Glutamatergic neuron (in vitro differentiated cells): ENCODE measurements around the gene ESPNL. TPM values are rescaled to one million over a fixed set of nuclear protein-coding genes. Genes with fewer than 3 reads are reported as not detected.
"Not testable (repeated sequence)": the region's sequence is repeated elsewhere in the genome, so short reads cannot be mapped to it uniquely, and the experiment has no call there.

ENCODE experiments used
- DNase-seq: peaks from one replicate; pipeline ENCODE4 v3.0.0; 2022
- H3K27ac Mint-ChIP-seq: one replicate; pipeline ENCODE4 v1.8.0; 2020; ENCODE audit warnings: mild to moderate bottlenecking, mixed read lengths, inconsistent platforms; ENCODE audit not compliant: unreplicated experiment
- H3K27me3 Mint-ChIP-seq: one replicate; pipeline ENCODE4 v1.8.0; 2020; ENCODE audit warnings: mild to moderate bottlenecking, moderate library complexity, mixed read lengths, inconsistent platforms; ENCODE audit not compliant: unreplicated experiment
- H3K36me3 Mint-ChIP-seq: one replicate; pipeline ENCODE4 v1.8.0; 2020; ENCODE audit warnings: mild to moderate bottlenecking, mixed read lengths, inconsistent platforms; ENCODE audit not compliant: unreplicated experiment
- H3K4me1 Mint-ChIP-seq: one replicate; pipeline ENCODE4 v1.8.0; 2020; ENCODE audit warnings: mild to moderate bottlenecking, low read depth, mixed read lengths, inconsistent platforms; ENCODE audit not compliant: unreplicated experiment
- H3K4me3 Mint-ChIP-seq: one replicate; pipeline ENCODE4 v1.8.0; 2020; ENCODE audit warnings: mild to moderate bottlenecking, mixed read lengths, inconsistent platforms; ENCODE audit not compliant: unreplicated experiment
- H3K9me3 Mint-ChIP-seq: one replicate; pipeline ENCODE4 v1.8.0; 2020; ENCODE audit warnings: mild to moderate bottlenecking, moderate library complexity, mixed read lengths, inconsistent platforms; ENCODE audit not compliant: unreplicated experiment
- total RNA-seq: library from RNA; stranded (reverse); fragmentation: NEBNext Ultra II Directional; extraction: Animal tissue kit (Norgen Biotek cat#: 25700); gene quantifications from one replicate; pipeline ENCODE4 v1.2.1, GENCODE V29; 2021; ENCODE audit not compliant: unreplicated experiment
- TF ChIP-seq, protein P1 (sequence below): fragments of 200-600 bp; sonication (generic); IDR thresholded peaks from one replicate; pipeline ENCODE4 v1.5.0; 2021; ENCODE audit not compliant: partially characterized antibody, unreplicated experiment

The ESPNL gene
- total RNA-seq, 1 donor from 2014 or later: 0.81 TPM

DNA sequence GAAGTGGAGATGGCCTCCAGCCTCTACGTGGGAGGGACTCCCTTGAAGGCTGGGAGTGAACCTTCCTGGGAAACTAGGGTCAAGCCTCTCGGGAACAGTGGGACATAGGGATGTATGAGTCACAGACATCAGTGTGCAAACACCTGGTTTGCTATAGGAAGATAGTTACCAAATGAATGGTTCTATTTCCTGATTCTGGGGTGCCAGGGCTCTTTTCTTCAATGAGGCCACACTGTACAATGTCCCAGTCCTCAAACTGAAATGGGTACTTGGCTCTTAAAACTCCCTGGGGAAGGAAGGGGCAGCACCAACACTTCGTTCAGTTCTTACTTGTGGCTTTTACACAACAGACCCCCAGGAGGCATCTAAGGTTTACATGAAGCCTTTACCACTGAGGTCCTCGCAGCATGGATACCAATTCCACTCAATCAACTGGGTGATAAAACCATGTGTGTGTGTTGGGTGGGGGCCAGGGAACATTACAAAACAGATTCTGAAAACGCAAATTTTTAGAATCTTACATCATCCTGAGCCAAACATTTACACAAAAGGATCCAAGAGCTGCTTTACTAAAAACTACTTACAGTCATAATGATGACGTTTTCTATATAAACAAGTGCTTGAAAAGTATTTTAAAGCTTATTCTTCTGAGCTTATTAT lies 69.0 kb downstream of the ESPNL start:
- Mint-ChIP-seq H3K4me1 (peaks cover 3% of the 10 kb centered on the region), H3K27ac (no peak overlapping the region), H3K4me3 (no peak overlapping the region), H3K27me3 (peaks cover 18% of the 10 kb centered on the region), H3K9me3 (peaks cover 8% of the 10 kb centered on the region), H3K36me3 (no peaks in the 10 kb centered on the region)
- TF ChIP-seq, protein P1, sequence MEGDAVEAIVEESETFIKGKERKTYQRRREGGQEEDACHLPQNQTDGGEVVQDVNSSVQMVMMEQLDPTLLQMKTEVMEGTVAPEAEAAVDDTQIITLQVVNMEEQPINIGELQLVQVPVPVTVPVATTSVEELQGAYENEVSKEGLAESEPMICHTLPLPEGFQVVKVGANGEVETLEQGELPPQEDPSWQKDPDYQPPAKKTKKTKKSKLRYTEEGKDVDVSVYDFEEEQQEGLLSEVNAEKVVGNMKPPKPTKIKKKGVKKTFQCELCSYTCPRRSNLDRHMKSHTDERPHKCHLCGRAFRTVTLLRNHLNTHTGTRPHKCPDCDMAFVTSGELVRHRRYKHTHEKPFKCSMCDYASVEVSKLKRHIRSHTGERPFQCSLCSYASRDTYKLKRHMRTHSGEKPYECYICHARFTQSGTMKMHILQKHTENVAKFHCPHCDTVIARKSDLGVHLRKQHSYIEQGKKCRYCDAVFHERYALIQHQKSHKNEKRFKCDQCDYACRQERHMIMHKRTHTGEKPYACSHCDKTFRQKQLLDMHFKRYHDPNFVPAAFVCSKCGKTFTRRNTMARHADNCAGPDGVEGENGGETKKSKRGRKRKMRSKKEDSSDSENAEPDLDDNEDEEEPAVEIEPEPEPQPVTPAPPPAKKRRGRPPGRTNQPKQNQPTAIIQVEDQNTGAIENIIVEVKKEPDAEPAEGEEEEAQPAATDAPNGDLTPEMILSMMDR: no peak
- no peak for DNase-seq

DNA sequence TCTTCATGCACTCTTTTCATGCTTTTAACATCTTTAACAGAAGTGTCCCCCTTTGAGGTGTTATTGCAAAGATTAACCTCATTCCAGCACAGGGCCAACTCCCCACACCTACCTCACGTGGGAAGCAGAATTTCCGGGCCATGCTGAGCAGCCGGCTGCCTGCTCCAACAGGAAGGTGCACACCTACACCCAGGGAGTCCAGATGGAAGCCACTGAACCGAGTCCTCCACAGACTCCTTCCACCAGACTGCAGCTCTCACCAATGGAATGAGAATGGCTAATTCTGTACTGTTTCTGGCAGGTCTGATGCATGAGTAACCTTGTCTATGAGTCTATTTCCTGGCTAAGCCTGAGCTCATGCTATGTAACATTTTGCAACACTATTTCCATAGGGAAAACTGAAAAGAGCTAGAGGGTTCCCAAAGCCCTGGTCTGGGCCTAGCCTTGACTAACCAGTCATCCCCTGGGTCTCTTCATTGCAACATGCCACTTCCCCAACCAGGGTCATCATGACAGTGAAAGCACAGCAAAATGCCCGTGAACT lies 69.6 kb downstream of the ESPNL start:
- Mint-ChIP-seq H3K36me3 (no peaks in the 10 kb centered on the region), H3K9me3 (peaks cover 7% of the 10 kb centered on the region), H3K4me3 (no peak overlapping the region), H3K27me3 (peaks cover 14% of the 10 kb centered on the region), H3K27ac (no peak overlapping the region), H3K4me1 (peaks cover 3% of the 10 kb centered on the region)
- TF ChIP-seq, protein P1: no peak
- DNase-seq: no peak

DNA sequence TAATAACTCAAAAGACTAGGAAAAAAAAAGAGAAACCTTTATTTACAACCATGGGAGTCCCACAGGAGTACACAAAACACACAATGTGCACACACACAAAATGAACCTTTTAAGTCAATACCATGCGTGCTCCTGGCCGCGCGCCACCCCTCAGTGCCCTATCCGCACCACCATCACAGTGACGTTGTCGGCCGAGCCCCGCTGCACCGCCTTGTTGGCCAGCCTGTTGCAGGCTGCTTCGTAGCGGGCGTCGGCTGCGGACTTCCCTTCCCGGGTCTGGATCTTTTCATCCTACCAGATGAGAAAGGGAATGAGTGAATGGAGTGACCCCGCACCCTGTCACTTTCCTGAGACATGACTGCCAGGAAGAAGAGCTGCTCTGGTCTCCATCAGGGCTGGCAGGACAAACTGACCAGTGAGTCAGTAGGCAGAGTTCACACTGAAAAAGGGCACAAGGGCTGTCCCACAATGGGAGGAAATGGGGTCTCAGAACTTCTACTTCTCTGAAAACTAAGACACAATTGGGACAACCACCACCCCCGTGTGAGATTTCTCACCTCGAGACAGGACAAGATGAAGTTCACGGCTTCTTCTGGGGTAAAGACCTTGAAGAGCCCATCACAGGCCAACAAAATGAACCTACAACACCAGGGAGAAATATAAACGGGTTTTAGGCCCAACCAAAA lies 70.4 kb downstream of the ESPNL start:
- Mint-ChIP-seq H3K4me3 (no peak overlapping the region), H3K4me1 (peaks cover 3% of the 10 kb centered on the region), H3K9me3 (peaks cover 7% of the 10 kb centered on the region), H3K27me3 (peaks cover 10% of the 10 kb centered on the region), H3K27ac (no peak overlapping the region), H3K36me3 (no peaks in the 10 kb centered on the region)
- DNase-seq: no peak
- TF ChIP-seq, protein P1: no peak

DNA sequence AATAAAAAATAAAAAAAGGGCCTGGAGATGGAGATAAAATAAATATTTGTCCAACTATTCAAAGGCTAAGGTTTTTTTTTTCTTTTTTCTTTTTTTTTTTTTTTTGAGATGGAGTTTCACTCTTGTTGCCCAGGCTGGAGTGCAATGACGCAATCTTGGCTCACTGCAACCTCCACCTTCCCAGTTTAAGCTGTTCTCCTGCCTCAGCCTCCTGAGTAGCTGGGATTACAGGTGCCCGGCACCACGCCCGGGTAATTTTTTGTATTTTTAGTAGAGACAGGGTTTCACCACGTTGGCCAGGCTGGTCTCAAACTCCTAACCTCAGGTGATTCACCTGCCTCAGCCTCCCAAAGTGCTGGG lies 70.9 kb downstream of the ESPNL start:
- H3K9me3 Mint-ChIP-seq, H3K27me3 Mint-ChIP-seq, DNase-seq, H3K27ac Mint-ChIP-seq, H3K4me3 Mint-ChIP-seq, H3K4me1 Mint-ChIP-seq, H3K36me3 Mint-ChIP-seq: not testable (repeated sequence)

DNA sequence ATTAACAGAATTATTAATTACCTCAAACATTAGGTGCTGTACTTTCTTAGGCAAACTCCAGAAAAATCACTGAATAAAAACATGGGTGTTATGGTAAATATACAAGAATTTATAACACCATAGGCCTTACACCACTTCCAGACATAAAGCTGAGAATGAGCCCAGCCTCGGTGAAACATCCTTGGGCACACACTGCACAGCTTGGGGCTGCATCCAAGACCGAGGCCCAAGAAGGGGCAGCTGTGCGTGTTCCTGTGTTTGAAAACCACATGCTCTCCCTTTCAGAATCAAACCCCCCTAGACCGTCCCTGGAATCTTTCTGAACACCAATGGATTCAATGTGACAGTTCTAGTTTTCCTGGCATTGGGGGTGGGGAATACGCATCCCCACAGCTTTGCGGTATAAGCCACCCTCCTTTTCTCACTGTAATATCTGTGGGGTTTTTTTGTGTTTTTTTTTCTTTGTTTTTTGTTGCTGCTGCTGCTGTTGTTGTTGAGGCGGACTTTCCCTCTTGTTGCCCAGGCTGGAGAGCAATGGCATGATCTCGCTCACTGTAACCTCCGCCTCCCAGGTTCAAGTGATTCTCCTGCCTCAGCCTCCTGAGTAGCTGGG lies 71.5 kb downstream of the ESPNL start:
- no peak overlapping the region for H3K4me3 Mint-ChIP-seq
- H3K36me3 Mint-ChIP-seq: no peaks in the 10 kb centered on the region
- H3K27me3 Mint-ChIP-seq: peaks cover 7% of the 10 kb centered on the region
- H3K9me3 Mint-ChIP-seq: peaks cover 3% of the 10 kb centered on the region
- DNase-seq: no peak
- TF ChIP-seq, protein P1: no peak
- no peak overlapping the region for H3K27ac Mint-ChIP-seq
- H3K4me1 Mint-ChIP-seq: peaks cover 3% of the 10 kb centered on the region
